Measurements from ENCODE around the gene FBXL16.

DNA sequence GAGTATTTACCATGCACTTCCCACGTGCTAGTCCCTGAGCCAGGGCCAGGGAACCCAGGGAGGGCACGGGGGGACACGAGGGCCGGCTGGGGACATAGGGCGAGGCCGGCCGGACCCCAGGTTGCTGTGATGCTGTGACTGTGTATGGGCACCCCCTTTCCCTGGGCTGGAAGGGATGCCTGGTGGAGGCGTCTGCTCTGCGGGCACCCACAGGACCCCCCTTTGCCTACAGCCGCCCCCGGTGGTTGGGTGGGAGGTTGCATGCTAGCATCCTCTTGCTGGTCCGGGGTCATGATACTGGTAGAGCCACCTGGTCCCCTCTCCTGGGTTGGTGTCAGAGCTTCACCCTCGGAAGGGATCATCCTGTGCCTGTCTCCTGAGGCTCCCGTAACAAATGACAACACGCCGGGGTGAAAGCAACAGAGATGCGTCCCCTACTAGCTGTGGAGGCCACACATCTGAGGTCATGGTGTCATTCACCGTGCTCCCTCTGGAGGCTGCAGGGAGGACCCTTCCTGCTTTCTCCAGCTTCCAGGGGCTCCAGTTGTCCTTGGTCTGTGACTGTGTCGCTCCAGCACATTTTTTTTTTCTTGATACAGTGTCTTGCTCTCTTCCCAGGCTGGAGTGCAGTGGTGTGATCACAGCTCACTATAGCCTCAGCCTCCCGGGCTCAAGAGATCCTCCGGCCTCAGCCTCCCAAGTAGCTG, 38.3 kb upstream of the FBXL16 start:
- TF ChIP-seq CTCF (IDR thresholded peaks at IDR 0.05) = no peak
- no peak for TF ChIP-seq POLR2AphosphoS5 (IDR thresholded peaks at IDR 0.05)
- no peak for TF ChIP-seq POLR2A (IDR thresholded peaks at IDR 0.05; ENCODE audit: low read depth)
